GM12875 (cell line): ENCODE measurements around the gene MMRN2.

Experiments used
- H3K4me3 ChIP-seq: one replicate; pipeline ENCODE4 v1.5.1; 2011; ENCODE audit warnings: low read depth, low read length, control low read depth
- CTCF ChIP-seq: IDR thresholded peaks from 2 replicates; pipeline ENCODE4 v1.5.1; 2011; ENCODE audit warnings: low read depth, mild to moderate bottlenecking, control low read depth, inconsistent platforms, low read length, moderate library complexity, borderline replicate concordance; ENCODE audit not compliant: insufficient read depth

The MMRN2 gene

GRCh38 chr10:86922553-86922961 is 34.9 kb downstream of the MMRN2 start:
- no peak for TF ChIP-seq CTCF
- H3K4me3 ChIP-seq = no peak overlapping the region

GRCh38 chr10:86918022-86918471 is 39.4 kb downstream of the MMRN2 start:
- TF ChIP-seq CTCF = no peak
- H3K4me3 ChIP-seq = no peak overlapping the region

GRCh38 chr10:86914734-86915133 is 42.7 kb downstream of the MMRN2 start:
- no peak for TF ChIP-seq CTCF
- H3K4me3 ChIP-seq = no peak overlapping the region

- no peak for TF ChIP-seq CTCF
- no peak overlapping the region for H3K4me3 ChIP-seq
Observed at GRCh38 chr10:86905429-86905828, 52.0 kb downstream of the MMRN2 start.

- no peak for TF ChIP-seq CTCF
- H3K4me3 ChIP-seq = no peak overlapping the region
Observed at GRCh38 chr10:86904600-86904999, 52.8 kb downstream of the MMRN2 start.

GRCh38 chr10:86900955-86901354 is 56.5 kb downstream of the MMRN2 start:
- no peak for TF ChIP-seq CTCF

GRCh38 chr10:86899670-86900276 is 57.6 kb downstream of the MMRN2 start:
- H3K4me3 ChIP-seq = no peak overlapping the region
- peak; percentile 44; the same call in 1 of the 2 replicates for TF ChIP-seq CTCF

More at GRCh38 chr10:86900955-86901354, 56.5 kb downstream of the MMRN2 start:
- no peak overlapping the region for H3K4me3 ChIP-seq
